ENCODE measurements around the gene PIM1. TPM values are rescaled to one million over a fixed set of nuclear protein-coding genes. Genes with fewer than 3 reads are reported as not detected.

The PIM1 gene
- polyA plus RNA-seq, 1 donor (not counting 4 experiments of a cell fraction or from before 2014, with no cell fraction given) = 10.2 TPM

- no peaks in the 10 kb centered on the region for H3K36me3 ChIP-seq (ENCODE audit: control insufficient read depth in 2 of 2, extremely low read depth in 1 of 2, insufficient read depth in 2 of 2, low read length in 2 of 2)
Measured at GRCh38 chr6:37129566-37129965, 40.4 kb upstream of the PIM1 start.

GRCh38 chr6:37130704-37131103 is 39.2 kb upstream of the PIM1 start:
- TF ChIP-seq CTCF (optimal IDR thresholded peaks at IDR 0.05 in 1 of 3, IDR thresholded peaks at IDR 0.05 in 1 of 3, conservative IDR thresholded peaks at IDR 0.05 in 1 of 3; ENCODE audit: extremely low read depth in 1 of 3, insufficient read depth in 2 of 3, low read length in 3 of 3) = no peak
- TF ChIP-seq EZH2 (IDR thresholded peaks at IDR 0.05; ENCODE audit: low read length) = no peak
- FAIRE-seq = no peak
- Histone ChIP-seq H3K9ac (ENCODE audit: control insufficient read depth, extremely low read depth, insufficient read depth, low read length) (no peak overlapping the region), H2AFZ (ENCODE audit: control insufficient read depth, low read length) (no peak overlapping the region), H3K27me3 (ENCODE audit: control insufficient read depth, extremely low read depth, insufficient read depth, low read length) (no peaks in the 10 kb centered on the region), H3K79me2 (ENCODE audit: control insufficient read depth, insufficient read depth, low read length) (no peaks in the 10 kb centered on the region), H3K27ac (ENCODE audit: control insufficient read depth, insufficient read depth, low read length) (no peak overlapping the region), H3K4me2 (ENCODE audit: control insufficient read depth, extremely low read depth, insufficient read depth, low read depth, low read length) (no peak overlapping the region), H3K9me1 (ENCODE audit: control insufficient read depth, extremely low read depth, insufficient read depth, low read length) (no peaks in the 10 kb centered on the region), H3K4me3 (ENCODE audit: control insufficient read depth in 2 of 3, extremely low read depth in 1 of 3, insufficient read depth in 2 of 3, low read depth in 1 of 3, low read length in 3 of 3) (no peak overlapping the region), H4K20me1 (ENCODE audit: control insufficient read depth, extremely low read depth, insufficient read depth, low read length) (no peaks in the 10 kb centered on the region), H3K9me3 (ENCODE audit: control insufficient read depth, low read depth, low read length) (no peaks in the 10 kb centered on the region), H3K4me1 (ENCODE audit: control insufficient read depth, extremely low read depth, insufficient read depth, low read length) (peaks cover 52% of the 10 kb centered on the region), H3K36me3 (ENCODE audit: control insufficient read depth in 2 of 2, extremely low read depth in 1 of 2, insufficient read depth in 2 of 2, low read length in 2 of 2) (no peaks in the 10 kb centered on the region)
- DNase-seq (ENCODE audit: low read depth, low spot score) = no peak
- dilution Hi-C loops (cut with MboI; ENCODE audit: extremely low pct_ligation_motif_present, low sequenced_read_pairs) = no loop called here

More at GRCh38 chr6:37129566-37129965, 40.4 kb upstream of the PIM1 start:
- FAIRE-seq (no peak), DNase-seq (ENCODE audit: low read depth, low spot score) (no peak)
- no peak overlapping the region for H3K4me3 ChIP-seq (ENCODE audit: control insufficient read depth in 2 of 3, extremely low read depth in 1 of 3, insufficient read depth in 2 of 3, low read depth in 1 of 3, low read length in 3 of 3)
- no peaks in the 10 kb centered on the region for H3K79me2 ChIP-seq (ENCODE audit: control insufficient read depth, insufficient read depth, low read length)
- no peak overlapping the region for H2AFZ ChIP-seq (ENCODE audit: control insufficient read depth, low read length)
- H3K4me2 ChIP-seq (ENCODE audit: control insufficient read depth, extremely low read depth, insufficient read depth, low read depth, low read length) = no peak overlapping the region
- H3K9me1 ChIP-seq (ENCODE audit: control insufficient read depth, extremely low read depth, insufficient read depth, low read length) = no peaks in the 10 kb centered on the region
- H3K27ac ChIP-seq (ENCODE audit: control insufficient read depth, insufficient read depth, low read length) = no peak overlapping the region
- dilution Hi-C loops (cut with MboI; ENCODE audit: extremely low pct_ligation_motif_present, low sequenced_read_pairs) = no loop called here
- TF ChIP-seq CTCF (optimal IDR thresholded peaks at IDR 0.05 in 1 of 3, IDR thresholded peaks at IDR 0.05 in 1 of 3, conservative IDR thresholded peaks at IDR 0.05 in 1 of 3; ENCODE audit: extremely low read depth in 1 of 3, insufficient read depth in 2 of 3, low read length in 3 of 3) (no peak), EZH2 (IDR thresholded peaks at IDR 0.05; ENCODE audit: low read length) (no peak)
- H4K20me1 ChIP-seq (ENCODE audit: control insufficient read depth, extremely low read depth, insufficient read depth, low read length) = no peaks in the 10 kb centered on the region
- peaks cover 40% of the 10 kb centered on the region for H3K4me1 ChIP-seq (ENCODE audit: control insufficient read depth, extremely low read depth, insufficient read depth, low read length)
- no peaks in the 10 kb centered on the region for H3K9me3 ChIP-seq (ENCODE audit: control insufficient read depth, low read depth, low read length)
- no peak overlapping the region for H3K9ac ChIP-seq (ENCODE audit: control insufficient read depth, extremely low read depth, insufficient read depth, low read length)
- H3K27me3 ChIP-seq (ENCODE audit: control insufficient read depth, extremely low read depth, insufficient read depth, low read length) = no peaks in the 10 kb centered on the region
